ENCODE results near the gene TLN1.

TLN1 gene

DNA sequence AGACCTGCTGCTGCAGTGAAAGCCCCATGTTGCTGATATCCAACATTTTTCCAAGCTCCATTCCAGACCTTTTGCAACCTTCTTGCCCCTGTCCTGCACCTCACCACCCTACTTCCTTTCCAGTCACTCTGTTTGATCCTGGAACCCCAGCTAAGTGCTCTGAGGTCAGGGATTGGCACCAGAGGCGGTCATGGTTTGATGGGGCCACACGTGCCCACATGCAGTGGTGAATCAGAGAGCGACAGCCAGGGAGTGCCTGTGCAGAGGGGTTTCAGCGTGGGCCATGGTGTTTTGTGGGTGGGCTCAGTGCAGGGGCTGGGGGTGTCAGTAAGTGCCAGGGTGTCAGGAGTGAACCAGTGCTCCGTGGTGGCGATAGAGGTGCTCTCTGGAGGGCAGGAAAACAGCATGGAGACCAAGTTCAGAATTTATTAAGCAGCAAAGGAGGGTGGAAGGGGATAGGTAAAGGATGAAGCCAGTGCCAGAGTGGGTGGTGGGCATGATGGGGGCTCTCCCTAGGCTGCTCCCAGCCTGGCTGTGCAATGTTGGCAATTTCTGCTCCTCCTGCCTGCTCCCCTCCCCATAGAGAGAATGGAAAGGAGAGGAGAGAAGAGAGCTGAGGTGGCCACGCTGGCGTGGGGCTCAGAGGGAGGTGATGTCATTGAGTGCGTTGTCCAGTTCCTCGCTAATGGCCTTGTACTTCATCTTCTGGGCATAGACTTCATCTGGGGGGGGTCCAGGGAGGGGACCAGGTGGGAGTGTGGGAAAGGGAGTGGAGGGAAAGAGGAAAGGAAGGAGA is 49.3 kb downstream of the TLN1 start:
- Histone ChIP-seq H3K4me1 (ENCODE audit: control insufficient read depth in 1 of 2, insufficient read depth in 2 of 2, low read length in 2 of 2) (no peaks in the 10 kb centered on the region), H3K4me3 (ENCODE audit: low read depth in 1 of 2, low read length in 2 of 2) (no peak overlapping the region), H3K9ac (ENCODE audit: low read depth in 1 of 2, low read length in 2 of 2) (no peak overlapping the region), H3K27ac (ENCODE audit: low read depth, low read length) (no peak overlapping the region), H3K9me3 (ENCODE audit: control insufficient read depth in 1 of 2, low read length in 2 of 2) (no peaks in the 10 kb centered on the region), H3K27me3 (ENCODE audit: control insufficient read depth in 1 of 2, insufficient read depth in 2 of 2, low read length in 2 of 2) (no peaks in the 10 kb centered on the region), H3K36me3 (ENCODE audit: control insufficient read depth in 1 of 2, insufficient read depth in 2 of 2, low read length in 2 of 2) (no peaks in the 10 kb centered on the region)

DNA sequence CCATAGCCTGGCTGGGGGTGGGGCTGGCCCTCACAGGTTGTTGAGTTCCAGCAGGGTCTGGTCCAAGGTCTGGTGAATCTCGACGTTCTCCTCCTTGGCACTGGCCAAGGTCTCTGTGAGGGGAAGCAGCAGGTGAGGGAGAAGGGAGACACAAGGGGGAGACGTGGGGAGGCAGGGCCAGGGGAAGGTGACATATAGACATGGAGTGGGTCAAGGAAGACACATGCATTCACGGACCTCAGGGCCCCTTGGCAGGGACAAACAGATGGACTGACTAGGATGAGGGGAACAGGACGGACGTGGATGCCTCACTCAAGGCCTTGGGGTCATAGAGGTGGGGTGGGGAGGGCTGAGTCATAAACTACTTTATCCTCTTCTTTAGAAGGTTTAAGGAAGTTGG is 49.9 kb downstream of the TLN1 start:
- Histone ChIP-seq H3K9ac (ENCODE audit: low read depth in 1 of 2, low read length in 2 of 2) (no peak overlapping the region), H3K27me3 (ENCODE audit: control insufficient read depth in 1 of 2, insufficient read depth in 2 of 2, low read length in 2 of 2) (no peaks in the 10 kb centered on the region), H3K9me3 (ENCODE audit: control insufficient read depth in 1 of 2, low read length in 2 of 2) (no peaks in the 10 kb centered on the region), H3K36me3 (ENCODE audit: control insufficient read depth in 1 of 2, insufficient read depth in 2 of 2, low read length in 2 of 2) (no peaks in the 10 kb centered on the region), H3K27ac (ENCODE audit: low read depth, low read length) (no peak overlapping the region), H3K4me3 (ENCODE audit: low read depth in 1 of 2, low read length in 2 of 2) (no peak overlapping the region), H3K4me1 (ENCODE audit: control insufficient read depth in 1 of 2, insufficient read depth in 2 of 2, low read length in 2 of 2) (no peaks in the 10 kb centered on the region)

- H3K9ac ChIP-seq (ENCODE audit: low read depth in 1 of 2, low read length in 2 of 2), result no peak overlapping the region
- H3K27me3 ChIP-seq (ENCODE audit: control insufficient read depth in 1 of 2, insufficient read depth in 2 of 2, low read length in 2 of 2), result no peaks in the 10 kb centered on the region
- peaks cover 0 to 1% of the 10 kb centered on the region in 2 donors for H3K4me1 ChIP-seq (ENCODE audit: control insufficient read depth in 1 of 2, insufficient read depth in 2 of 2, low read length in 2 of 2)
- H3K4me3 ChIP-seq (ENCODE audit: low read depth in 1 of 2, low read length in 2 of 2), result no peak overlapping the region
- no peaks in the 10 kb centered on the region for H3K9me3 ChIP-seq (ENCODE audit: control insufficient read depth in 1 of 2, low read length in 2 of 2)
- no peaks in the 10 kb centered on the region for H3K36me3 ChIP-seq (ENCODE audit: control insufficient read depth in 1 of 2, insufficient read depth in 2 of 2, low read length in 2 of 2)
- no peak overlapping the region for H3K27ac ChIP-seq (ENCODE audit: low read depth, low read length)
Observed at GRCh38 chr9:35681341-35682002, 50.5 kb downstream of the TLN1 start.

GRCh38 chr9:35680331-35681105 is 51.5 kb downstream of the TLN1 start:
- Histone ChIP-seq H3K27me3 (ENCODE audit: control insufficient read depth in 1 of 2, insufficient read depth in 2 of 2, low read length in 2 of 2) (no peaks in the 10 kb centered on the region), H3K27ac (ENCODE audit: low read depth, low read length) (no peak overlapping the region), H3K4me3 (ENCODE audit: low read depth in 1 of 2, low read length in 2 of 2) (no peak overlapping the region), H3K36me3 (ENCODE audit: control insufficient read depth in 1 of 2, insufficient read depth in 2 of 2, low read length in 2 of 2) (no peaks in the 10 kb centered on the region), H3K9me3 (ENCODE audit: control insufficient read depth in 1 of 2, low read length in 2 of 2) (no peaks in the 10 kb centered on the region), H3K9ac (ENCODE audit: low read depth in 1 of 2, low read length in 2 of 2) (no peak overlapping the region), H3K4me1 (ENCODE audit: control insufficient read depth in 1 of 2, insufficient read depth in 2 of 2, low read length in 2 of 2) (peaks cover 0 to 8% of the 10 kb centered on the region in 2 donors)

- Histone ChIP-seq H3K9me3 (ENCODE audit: control insufficient read depth in 1 of 2, low read length in 2 of 2) (no peaks in the 10 kb centered on the region), H3K36me3 (ENCODE audit: control insufficient read depth in 1 of 2, insufficient read depth in 2 of 2, low read length in 2 of 2) (no peaks in the 10 kb centered on the region), H3K27me3 (ENCODE audit: control insufficient read depth in 1 of 2, insufficient read depth in 2 of 2, low read length in 2 of 2) (no peaks in the 10 kb centered on the region), H3K27ac (ENCODE audit: low read depth, low read length) (no peak overlapping the region), H3K4me3 (ENCODE audit: low read depth in 1 of 2, low read length in 2 of 2) (no peak overlapping the region), H3K9ac (ENCODE audit: low read depth in 1 of 2, low read length in 2 of 2) (no peak overlapping the region), H3K4me1 (ENCODE audit: control insufficient read depth in 1 of 2, insufficient read depth in 2 of 2, low read length in 2 of 2) (peaks cover 4 to 13% of the 10 kb centered on the region in 2 donors)
Observed at GRCh38 chr9:35679766-35680330, 52.1 kb downstream of the TLN1 start.

GRCh38 chr9:35679091-35679490 is 52.9 kb downstream of the TLN1 start:
- Histone ChIP-seq H3K27ac (ENCODE audit: low read depth, low read length) (no peak overlapping the region), H3K9ac (ENCODE audit: low read depth in 1 of 2, low read length in 2 of 2) (no peak overlapping the region)

DNA sequence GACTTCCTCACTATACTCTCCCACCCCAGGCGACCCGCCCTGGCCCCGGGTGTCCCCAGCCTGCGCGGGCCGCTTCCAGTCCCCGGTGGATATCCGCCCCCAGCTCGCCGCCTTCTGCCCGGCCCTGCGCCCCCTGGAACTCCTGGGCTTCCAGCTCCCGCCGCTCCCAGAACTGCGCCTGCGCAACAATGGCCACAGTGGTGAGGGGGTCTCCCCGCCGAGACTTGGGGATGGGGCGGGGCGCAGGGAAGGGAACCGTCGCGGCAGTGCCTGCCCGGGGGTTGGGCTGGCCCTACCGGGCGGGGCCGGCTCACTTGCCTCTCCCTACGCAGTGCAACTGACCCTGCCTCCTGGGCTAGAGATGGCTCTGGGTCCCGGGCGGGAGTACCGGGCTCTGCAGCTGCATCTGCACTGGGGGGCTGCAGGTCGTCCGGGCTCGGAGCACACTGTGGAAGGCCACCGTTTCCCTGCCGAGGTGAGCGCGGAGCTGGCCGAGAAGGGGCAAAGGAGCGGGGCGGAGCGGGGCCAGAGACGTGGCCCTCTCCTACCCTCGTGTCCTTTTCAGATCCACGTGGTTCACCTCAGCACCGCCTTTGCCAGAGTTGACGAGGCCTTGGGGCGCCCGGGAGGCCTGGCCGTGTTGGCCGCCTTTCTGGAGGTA is 56.1 kb downstream of the TLN1 start:
- no peaks in the 10 kb centered on the region for H3K36me3 ChIP-seq (ENCODE audit: control insufficient read depth in 1 of 2, insufficient read depth in 2 of 2, low read length in 2 of 2)
- no peaks in the 10 kb centered on the region for H3K27me3 ChIP-seq (ENCODE audit: control insufficient read depth in 1 of 2, insufficient read depth in 2 of 2, low read length in 2 of 2)
- H3K9me3 ChIP-seq (ENCODE audit: control insufficient read depth in 1 of 2, low read length in 2 of 2), result no peaks in the 10 kb centered on the region
- H3K4me1 ChIP-seq (ENCODE audit: control insufficient read depth in 1 of 2, insufficient read depth in 2 of 2, low read length in 2 of 2), result peaks cover 15 to 28% of the 10 kb centered on the region in 2 donors
- peak overlapping the region; percentile 68 to 70 for H3K4me3 ChIP-seq (ENCODE audit: low read depth in 1 of 2, low read length in 2 of 2)
- peak overlapping the region; percentile 38 to 48 for H3K9ac ChIP-seq (ENCODE audit: low read depth in 1 of 2, low read length in 2 of 2)
- H3K27ac ChIP-seq (ENCODE audit: low read depth, low read length), result no peak overlapping the region

More at GRCh38 chr9:35679091-35679490, 52.9 kb downstream of the TLN1 start:
- H3K9me3 ChIP-seq (ENCODE audit: control insufficient read depth in 1 of 2, low read length in 2 of 2), result no peaks in the 10 kb centered on the region
- no peak overlapping the region for H3K4me3 ChIP-seq (ENCODE audit: low read depth in 1 of 2, low read length in 2 of 2)
- H3K4me1 ChIP-seq (ENCODE audit: control insufficient read depth in 1 of 2, insufficient read depth in 2 of 2, low read length in 2 of 2), result peaks cover 7 to 13% of the 10 kb centered on the region in 2 donors
- H3K36me3 ChIP-seq (ENCODE audit: control insufficient read depth in 1 of 2, insufficient read depth in 2 of 2, low read length in 2 of 2), result no peaks in the 10 kb centered on the region
- H3K27me3 ChIP-seq (ENCODE audit: control insufficient read depth in 1 of 2, insufficient read depth in 2 of 2, low read length in 2 of 2), result no peaks in the 10 kb centered on the region

GRCh38 chr9:35675204-35675603 is 56.8 kb downstream of the TLN1 start:
- Histone ChIP-seq H3K9ac (ENCODE audit: low read depth in 1 of 2, low read length in 2 of 2) (peak overlapping the region; percentile 38 to 48), H3K9me3 (ENCODE audit: control insufficient read depth in 1 of 2, low read length in 2 of 2) (no peaks in the 10 kb centered on the region), H3K27me3 (ENCODE audit: control insufficient read depth in 1 of 2, insufficient read depth in 2 of 2, low read length in 2 of 2) (no peaks in the 10 kb centered on the region), H3K4me3 (ENCODE audit: low read depth in 1 of 2, low read length in 2 of 2) (peak overlapping the region; percentile 68 to 70), H3K36me3 (ENCODE audit: control insufficient read depth in 1 of 2, insufficient read depth in 2 of 2, low read length in 2 of 2) (no peaks in the 10 kb centered on the region), H3K27ac (ENCODE audit: low read depth, low read length) (no peak overlapping the region), H3K4me1 (ENCODE audit: control insufficient read depth in 1 of 2, insufficient read depth in 2 of 2, low read length in 2 of 2) (peaks cover 20 to 32% of the 10 kb centered on the region in 2 donors)

DNA sequence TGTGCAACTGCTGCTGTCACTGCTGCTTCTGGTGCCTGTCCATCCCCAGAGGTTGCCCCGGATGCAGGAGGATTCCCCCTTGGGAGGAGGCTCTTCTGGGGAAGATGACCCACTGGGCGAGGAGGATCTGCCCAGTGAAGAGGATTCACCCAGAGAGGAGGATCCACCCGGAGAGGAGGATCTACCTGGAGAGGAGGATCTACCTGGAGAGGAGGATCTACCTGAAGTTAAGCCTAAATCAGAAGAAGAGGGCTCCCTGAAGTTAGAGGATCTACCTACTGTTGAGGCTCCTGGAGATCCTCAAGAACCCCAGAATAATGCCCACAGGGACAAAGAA is 58.0 kb downstream of the TLN1 start:
- Histone ChIP-seq H3K36me3 (ENCODE audit: control insufficient read depth in 1 of 2, insufficient read depth in 2 of 2, low read length in 2 of 2) (no peaks in the 10 kb centered on the region), H3K4me3 (ENCODE audit: low read depth in 1 of 2, low read length in 2 of 2) (peak overlapping the region; percentile 49 to 62), H3K27me3 (ENCODE audit: control insufficient read depth in 1 of 2, insufficient read depth in 2 of 2, low read length in 2 of 2) (no peaks in the 10 kb centered on the region), H3K9me3 (ENCODE audit: control insufficient read depth in 1 of 2, low read length in 2 of 2) (no peaks in the 10 kb centered on the region), H3K9ac (ENCODE audit: low read depth in 1 of 2, low read length in 2 of 2) (peak overlapping the region; percentile 21 to 44), H3K27ac (ENCODE audit: low read depth, low read length) (no peak overlapping the region), H3K4me1 (ENCODE audit: control insufficient read depth in 1 of 2, insufficient read depth in 2 of 2, low read length in 2 of 2) (peaks cover 30 to 42% of the 10 kb centered on the region in 2 donors)
